ENCODE measurements around the gene LRRC10B. TPM values are rescaled to one million over a fixed set of nuclear protein-coding genes. Genes with fewer than 3 reads are reported as not detected.

LRRC10B gene
- total and polyA plus RNA-seq, 4 donors = 9.2 to 29.3 (median 11.5) TPM

DNA sequence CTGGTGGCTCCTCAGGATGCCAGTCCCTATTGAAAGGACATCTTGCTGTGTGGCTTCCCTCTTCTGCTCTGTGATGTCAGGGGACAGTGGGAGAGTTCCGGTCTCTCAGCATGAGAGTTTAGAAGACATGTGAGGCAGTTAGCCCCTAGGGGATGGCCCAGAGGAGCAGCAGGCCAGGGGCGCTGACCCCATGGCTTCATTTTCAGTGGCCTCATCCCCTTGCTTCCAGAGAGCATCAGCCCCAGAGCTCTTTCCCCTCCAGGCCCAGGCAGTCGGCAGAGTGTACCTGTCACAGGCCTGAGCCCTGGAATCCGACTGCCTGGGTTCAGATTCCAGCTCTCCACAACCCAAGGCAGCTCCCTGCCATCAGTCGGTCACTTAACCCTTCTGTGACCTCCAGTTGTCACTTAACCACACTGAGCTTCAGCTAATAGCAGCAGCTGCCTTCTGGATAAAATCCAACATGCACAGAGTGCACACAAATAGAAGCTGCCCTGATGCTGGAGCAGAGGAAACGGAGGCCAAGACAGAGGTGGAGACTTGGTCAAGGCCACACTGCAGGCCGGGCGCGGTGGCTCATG is 14.1 kb upstream of the LRRC10B start:
- Histone ChIP-seq H3K36me3 (ENCODE audit: control insufficient read depth in 4 of 4, insufficient read depth in 4 of 4, low read length in 4 of 4) (no peaks in the 10 kb centered on the region), H3K4me1 (ENCODE audit: control insufficient read depth in 5 of 5, insufficient read depth in 5 of 5, low read length in 5 of 5) (peaks cover 0 to 17% (median 10%) of the 10 kb centered on the region in 5 donors), H3K27me3 (ENCODE audit: control insufficient read depth in 3 of 3, insufficient read depth in 3 of 3, low read length in 2 of 3) (no peaks in the 10 kb centered on the region), H3K9me3 (ENCODE audit: control insufficient read depth in 4 of 4, insufficient read depth in 3 of 4, low read length in 3 of 4) (no peaks in the 10 kb centered on the region), H3K27ac (ENCODE audit: low read depth in 1 of 2, low read length in 1 of 2) (no peak overlapping the region), H3K4me3 (no peak overlapping the region), H3K9ac (ENCODE audit: insufficient read depth in 1 of 2, low read length in 2 of 2) (no peak overlapping the region)
- ATAC-seq (ENCODE audit: insufficient read depth, low FRiP score) = no peak
- WGBS, 2 donors = 70 to 80% methylated on average over 9 of the region's 9 CpGs
- TF ChIP-seq, protein P1, sequence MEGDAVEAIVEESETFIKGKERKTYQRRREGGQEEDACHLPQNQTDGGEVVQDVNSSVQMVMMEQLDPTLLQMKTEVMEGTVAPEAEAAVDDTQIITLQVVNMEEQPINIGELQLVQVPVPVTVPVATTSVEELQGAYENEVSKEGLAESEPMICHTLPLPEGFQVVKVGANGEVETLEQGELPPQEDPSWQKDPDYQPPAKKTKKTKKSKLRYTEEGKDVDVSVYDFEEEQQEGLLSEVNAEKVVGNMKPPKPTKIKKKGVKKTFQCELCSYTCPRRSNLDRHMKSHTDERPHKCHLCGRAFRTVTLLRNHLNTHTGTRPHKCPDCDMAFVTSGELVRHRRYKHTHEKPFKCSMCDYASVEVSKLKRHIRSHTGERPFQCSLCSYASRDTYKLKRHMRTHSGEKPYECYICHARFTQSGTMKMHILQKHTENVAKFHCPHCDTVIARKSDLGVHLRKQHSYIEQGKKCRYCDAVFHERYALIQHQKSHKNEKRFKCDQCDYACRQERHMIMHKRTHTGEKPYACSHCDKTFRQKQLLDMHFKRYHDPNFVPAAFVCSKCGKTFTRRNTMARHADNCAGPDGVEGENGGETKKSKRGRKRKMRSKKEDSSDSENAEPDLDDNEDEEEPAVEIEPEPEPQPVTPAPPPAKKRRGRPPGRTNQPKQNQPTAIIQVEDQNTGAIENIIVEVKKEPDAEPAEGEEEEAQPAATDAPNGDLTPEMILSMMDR (IDR thresholded peaks at IDR 0.05; ENCODE audit: control extremely low read depth, extremely low read depth) = no peak
- DNase-seq = peak in 2 of 3 donors; percentile 40 to 67

DNA sequence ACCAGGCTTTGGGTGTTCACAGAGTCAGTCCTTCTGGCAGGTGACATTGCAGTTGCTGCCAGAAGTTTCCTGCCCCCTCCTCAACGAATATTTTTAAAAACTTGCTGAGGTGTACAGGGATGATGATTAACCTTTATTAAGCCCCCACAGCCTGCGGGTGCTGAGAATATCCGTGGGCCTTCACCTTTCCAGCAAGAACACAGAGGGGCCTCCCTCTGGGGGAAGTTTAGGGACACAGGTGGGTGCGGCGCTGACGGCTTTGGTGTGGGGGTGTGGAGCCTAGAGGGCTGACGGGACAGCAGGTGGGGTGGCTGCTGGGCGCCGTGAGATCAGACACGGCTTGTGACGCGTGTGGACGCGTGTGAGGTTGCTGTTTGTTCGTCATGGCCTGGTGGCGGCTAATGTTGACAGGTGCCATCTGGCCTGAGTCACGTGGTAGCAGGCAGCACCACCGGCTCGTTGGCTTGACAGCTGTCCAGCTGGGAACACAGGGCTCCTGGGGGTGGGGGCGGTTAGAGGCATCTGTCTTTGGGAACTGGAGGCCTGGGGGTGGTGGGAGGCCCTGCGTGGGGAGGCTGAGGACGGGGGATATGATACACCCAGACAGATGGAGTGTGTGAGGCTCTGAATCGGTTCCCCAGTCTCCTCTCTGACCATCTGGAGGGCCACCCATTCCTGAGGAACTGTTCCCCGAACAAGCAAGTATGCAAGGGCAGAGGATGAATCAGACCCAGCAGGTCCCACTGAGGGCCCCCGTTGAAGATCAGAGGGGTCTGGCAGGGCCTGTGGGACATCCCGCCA is 12.5 kb upstream of the LRRC10B start:
- no peak overlapping the region for H3K27ac ChIP-seq (ENCODE audit: low read depth in 1 of 2, low read length in 1 of 2)
- no peaks in the 10 kb centered on the region for H3K36me3 ChIP-seq (ENCODE audit: control insufficient read depth in 4 of 4, insufficient read depth in 4 of 4, low read length in 4 of 4)
- TF ChIP-seq, protein P1 (IDR thresholded peaks at IDR 0.05; ENCODE audit: control extremely low read depth, extremely low read depth) = no peak
- peaks cover 0 to 5% (median 2%) of the 10 kb centered on the region in 5 donors for H3K4me1 ChIP-seq (ENCODE audit: control insufficient read depth in 5 of 5, insufficient read depth in 5 of 5, low read length in 5 of 5)
- H3K27me3 ChIP-seq (ENCODE audit: control insufficient read depth in 3 of 3, insufficient read depth in 3 of 3, low read length in 2 of 3) = no peaks in the 10 kb centered on the region
- 70 to 82% methylated on average over 26 of the region's 26 CpGs for WGBS, 2 donors
- H3K4me3 ChIP-seq = no peak overlapping the region
- ATAC-seq (ENCODE audit: insufficient read depth, low FRiP score) (no peak), DNase-seq (peak; percentile 39 to 59 (median 40))
- no peak overlapping the region for H3K9ac ChIP-seq (ENCODE audit: insufficient read depth in 1 of 2, low read length in 2 of 2)
- no peaks in the 10 kb centered on the region for H3K9me3 ChIP-seq (ENCODE audit: control insufficient read depth in 4 of 4, insufficient read depth in 3 of 4, low read length in 3 of 4)

DNA sequence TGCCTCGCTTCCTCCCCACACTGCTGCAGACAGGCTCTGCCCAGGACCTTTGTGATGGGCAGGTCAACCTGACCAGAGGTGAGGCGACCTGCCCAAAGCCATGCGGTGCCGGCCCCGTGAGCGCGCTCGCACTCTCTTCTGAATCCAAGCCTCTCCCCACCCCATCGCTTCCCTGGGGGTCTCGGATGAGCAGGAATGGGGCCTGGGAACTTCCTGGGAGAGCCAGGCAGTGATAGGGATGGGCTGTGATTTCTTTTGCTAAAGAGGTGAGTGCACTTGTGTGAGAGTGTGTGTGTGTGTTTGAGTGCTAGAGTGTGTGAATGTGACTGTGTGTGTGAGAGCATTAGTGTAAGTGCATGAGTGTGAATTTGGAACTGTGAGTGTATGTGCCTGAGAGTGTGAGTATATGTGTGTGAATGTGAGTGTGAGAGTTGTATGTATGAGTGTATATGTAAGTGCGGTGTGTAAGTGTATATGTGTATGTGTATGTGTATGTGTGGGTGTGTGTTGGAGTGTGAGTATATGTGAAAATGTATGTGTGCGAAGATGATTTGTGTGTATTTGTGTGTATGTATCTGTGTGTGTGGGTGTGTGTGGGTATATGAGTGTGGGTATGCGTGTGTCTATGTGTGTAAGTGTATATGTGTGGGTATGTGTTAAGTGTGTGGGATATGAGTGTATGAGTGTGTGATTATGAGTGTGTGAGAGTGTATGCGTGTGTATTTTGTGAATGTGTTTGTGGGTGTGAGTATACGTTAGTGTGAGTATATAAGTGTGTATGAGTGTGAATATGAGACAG is 11.7 kb upstream of the LRRC10B start:
- Histone ChIP-seq H3K4me3 (no peak overlapping the region), H3K36me3 (ENCODE audit: control insufficient read depth in 4 of 4, insufficient read depth in 4 of 4, low read length in 4 of 4) (no peaks in the 10 kb centered on the region), H3K9me3 (ENCODE audit: control insufficient read depth in 4 of 4, insufficient read depth in 3 of 4, low read length in 3 of 4) (no peaks in the 10 kb centered on the region), H3K4me1 (ENCODE audit: control insufficient read depth in 5 of 5, insufficient read depth in 5 of 5, low read length in 5 of 5) (peaks cover 0 to 5% (median 2%) of the 10 kb centered on the region in 5 donors), H3K27ac (ENCODE audit: low read depth in 1 of 2, low read length in 1 of 2) (no peak overlapping the region), H3K27me3 (ENCODE audit: control insufficient read depth in 3 of 3, insufficient read depth in 3 of 3, low read length in 2 of 3) (peaks cover 0 to 2% (median 0%) of the 10 kb centered on the region in 3 donors), H3K9ac (ENCODE audit: insufficient read depth in 1 of 2, low read length in 2 of 2) (no peak overlapping the region)
- ATAC-seq (ENCODE audit: insufficient read depth, low FRiP score) = no peak
- WGBS, 2 donors = 92 to 96% methylated on average over 15 of the region's 15 CpGs
- TF ChIP-seq, protein P1 (IDR thresholded peaks at IDR 0.05; ENCODE audit: control extremely low read depth, extremely low read depth) = no peak
- no peak for DNase-seq
